ENCODE results near the gene CCDC177.

Gene CCDC177

DNA sequence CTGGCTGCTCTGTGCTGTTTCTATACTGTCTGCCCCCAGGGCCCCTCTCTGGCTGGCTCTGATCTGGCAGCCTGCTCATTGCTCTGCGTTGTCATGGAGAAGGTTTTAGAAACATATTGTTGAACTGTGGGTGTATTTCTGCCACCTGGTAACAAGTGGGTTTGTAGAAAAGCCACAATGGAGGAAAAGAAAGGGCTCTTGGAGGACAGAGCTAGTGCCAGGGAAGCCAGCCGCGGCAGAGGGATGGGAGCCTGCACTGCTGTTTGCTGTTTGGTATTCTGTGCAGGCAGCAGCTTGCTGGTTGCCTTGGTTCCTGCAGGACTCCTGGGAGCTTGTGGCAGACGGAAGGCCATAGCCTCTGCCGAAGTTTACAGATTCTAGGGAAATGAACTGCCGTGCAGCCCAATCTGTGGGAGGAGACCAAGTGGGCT lies 15.1 kb downstream of the CCDC177 start:
- no peak for DNase-seq

DNA sequence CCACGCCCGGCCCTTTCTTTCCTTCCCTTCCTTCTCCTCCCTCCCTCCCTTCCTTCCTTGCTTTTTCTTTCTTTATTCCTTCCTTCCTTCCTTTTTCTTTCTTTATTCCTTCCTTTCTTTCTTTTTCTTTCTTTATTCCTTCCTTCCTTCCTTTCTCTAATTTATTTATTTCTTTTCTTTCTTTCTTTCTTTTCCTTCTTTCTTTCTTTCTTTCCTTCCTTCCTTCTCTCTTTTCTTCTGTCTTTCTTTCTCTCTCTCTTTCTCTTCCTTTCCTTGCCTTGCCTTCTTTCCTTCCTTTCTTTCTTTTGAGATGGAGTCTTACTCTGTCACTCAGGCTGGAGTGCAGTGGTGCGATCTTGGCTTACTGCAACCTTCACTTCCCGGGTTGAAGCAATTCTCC lies 15.9 kb downstream of the CCDC177 start:
- DNase-seq = no peak

DNA sequence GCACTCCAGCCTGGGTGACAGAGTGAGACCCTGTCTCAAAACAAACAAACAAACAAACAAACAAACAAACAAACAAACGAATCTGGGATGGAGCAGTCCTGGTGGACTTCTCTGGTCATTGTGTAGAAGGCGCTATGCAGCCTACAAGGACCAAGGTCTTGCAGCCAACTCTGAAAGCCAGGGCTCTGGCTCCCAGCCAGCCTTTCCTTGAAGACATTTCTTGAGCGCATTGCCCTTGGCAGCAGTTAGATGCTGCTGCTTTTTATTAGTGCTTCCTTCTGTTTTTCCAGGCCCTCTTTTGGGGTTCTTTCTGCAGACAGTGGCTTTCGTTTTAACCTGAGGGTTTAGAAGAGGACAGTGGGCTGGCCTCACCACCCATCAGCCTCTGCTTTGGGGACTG lies 20.2 kb downstream of the CCDC177 start:
- no peak for DNase-seq

DNA sequence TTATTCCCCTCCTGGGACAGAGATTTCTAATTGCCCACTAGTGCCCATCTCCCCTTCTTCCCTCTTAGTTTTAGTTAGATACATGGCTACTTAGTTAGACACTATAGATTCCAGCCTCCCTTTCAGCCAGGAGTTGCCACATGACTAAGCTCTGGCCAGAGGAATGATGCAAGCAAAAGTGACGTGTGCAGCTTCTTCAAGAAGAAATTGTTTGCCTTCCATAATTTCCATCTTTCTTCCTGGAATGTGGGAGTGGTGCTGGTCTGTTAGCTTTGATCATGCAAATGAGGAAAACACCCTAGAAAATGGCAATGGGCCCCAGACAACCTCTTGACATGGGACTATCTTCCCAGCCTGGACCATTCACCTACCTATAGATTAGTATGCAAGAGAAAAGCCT lies 21.4 kb downstream of the CCDC177 start:
- no peak for DNase-seq

DNA sequence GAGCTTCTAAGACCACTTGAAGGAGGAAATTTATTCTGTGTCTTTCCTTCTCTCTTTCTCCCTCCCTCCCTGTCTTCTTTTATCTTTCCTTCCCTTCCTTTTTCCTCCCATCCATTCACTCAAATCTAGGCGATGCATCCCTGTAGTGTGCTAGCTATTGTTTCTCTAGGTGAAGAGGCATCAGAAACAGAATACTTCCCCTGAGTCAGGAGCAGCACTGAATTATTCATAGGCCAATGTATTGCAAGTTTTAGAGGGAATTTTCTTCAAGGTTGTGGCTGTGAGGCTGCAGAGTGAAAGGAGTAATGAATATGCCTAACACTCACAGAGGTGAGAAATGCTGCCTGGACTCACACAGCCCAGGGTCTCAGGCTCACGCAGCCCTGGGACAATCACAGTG lies 23.2 kb downstream of the CCDC177 start:
- no peak for DNase-seq

DNA sequence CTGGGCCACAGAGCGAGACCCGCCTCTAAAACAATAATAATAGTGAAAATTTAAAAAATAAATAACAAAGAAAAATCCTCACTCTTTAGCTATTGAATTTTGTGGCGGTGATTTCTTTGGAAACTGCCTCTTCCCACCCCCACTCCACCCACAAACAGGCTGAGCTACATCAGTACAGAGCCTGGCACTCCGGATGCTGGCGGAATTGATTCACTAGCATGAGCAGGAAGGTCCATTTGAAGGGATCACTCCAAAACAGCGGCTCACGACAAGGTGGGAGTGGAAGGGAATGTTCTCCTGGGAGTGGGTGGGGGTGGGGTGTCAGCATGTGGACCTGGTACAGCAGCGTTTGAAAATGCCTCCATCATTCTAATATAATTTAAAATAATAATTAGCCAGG lies 26.1 kb downstream of the CCDC177 start:
- no peak for DNase-seq

DNA sequence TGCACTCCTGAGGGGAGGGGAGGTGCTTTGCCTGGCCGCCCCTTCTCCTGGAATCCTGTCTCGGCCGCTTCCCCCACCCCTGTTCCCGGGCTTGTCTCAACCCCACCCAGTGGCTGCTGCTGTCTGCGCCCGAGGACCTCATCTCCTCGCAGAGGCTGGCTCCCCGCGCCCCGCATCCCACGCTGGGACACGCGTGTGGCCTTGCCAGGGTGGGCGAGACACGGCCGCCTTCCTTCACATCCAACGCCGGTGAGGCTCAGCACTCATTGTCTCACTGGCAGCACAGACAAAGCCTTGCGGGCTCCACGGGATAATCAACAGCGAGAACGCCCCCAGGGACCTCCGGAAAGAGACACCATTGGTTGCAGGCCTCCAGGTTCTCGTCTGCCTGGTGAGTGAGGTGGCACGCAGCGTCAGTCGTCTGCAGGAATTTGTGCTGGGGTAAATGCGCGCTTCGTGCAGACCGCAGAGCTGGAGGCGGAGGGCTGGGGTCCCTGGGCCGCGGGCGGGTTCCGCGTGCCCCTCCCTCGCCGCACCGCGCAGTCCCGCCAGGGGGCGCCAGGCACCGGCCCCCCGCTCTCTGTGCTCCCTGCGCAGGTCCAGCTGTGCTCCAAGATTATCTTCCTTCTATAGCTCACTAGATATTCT lies 26.8 kb downstream of the CCDC177 start:
- DNase-seq = peak; percentile 14

DNA sequence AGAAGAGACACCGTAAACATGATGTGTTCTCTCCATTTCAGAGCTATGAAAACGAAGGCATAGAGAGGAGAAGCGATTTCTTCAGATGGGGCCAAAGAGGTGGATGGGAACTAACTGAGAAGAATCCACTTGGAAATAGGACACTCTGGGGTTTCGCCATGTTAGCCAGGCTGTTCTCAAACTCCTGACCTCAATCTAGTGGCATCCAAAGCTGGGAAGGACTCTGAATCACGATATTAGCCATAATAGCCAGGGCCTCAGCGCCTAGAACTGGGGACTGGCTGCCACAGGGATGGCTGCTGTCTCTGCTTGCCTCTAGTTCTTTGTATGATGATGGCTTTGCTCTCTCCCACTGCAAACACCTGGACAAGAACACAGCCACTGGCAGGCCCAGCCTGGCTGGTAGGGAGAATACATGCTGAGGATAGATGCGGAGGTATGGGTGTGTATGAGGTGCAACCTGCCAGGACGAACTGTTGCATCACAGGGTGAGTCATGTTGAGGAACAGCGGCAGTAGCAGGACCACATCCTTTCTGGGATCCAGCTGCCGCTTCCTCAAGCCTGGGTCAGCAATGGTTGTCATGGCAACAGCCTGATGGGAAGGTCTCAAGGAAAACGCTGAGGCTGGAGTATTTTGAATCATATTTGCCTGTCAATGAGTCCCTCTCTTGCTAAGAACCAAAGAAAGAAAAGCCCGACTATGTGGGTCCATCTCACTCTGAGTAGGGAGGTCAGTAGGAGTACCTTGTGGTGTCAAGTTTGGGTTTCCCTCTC lies 31.1 kb downstream of the CCDC177 start:
- DNase-seq = no peak

DNA sequence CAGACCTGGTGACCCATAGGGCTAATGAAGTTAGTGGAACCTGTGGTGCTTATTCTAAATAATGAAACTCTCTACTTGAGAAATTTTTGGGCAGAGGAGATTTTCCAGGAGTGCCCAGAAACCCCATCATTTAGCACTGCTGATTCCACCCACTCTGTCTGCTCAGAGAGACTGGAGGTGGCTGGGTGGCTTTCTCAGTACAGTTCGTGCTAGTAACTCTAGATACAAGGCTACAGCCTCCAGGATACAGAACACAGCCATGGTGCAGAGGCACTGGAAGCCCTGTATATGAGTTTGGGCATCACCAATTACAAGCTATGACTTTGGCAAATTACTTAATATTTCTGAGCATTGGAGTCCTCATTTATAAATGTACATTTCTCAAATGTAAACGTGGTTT lies 32.4 kb downstream of the CCDC177 start:
- no peak for DNase-seq

DNA sequence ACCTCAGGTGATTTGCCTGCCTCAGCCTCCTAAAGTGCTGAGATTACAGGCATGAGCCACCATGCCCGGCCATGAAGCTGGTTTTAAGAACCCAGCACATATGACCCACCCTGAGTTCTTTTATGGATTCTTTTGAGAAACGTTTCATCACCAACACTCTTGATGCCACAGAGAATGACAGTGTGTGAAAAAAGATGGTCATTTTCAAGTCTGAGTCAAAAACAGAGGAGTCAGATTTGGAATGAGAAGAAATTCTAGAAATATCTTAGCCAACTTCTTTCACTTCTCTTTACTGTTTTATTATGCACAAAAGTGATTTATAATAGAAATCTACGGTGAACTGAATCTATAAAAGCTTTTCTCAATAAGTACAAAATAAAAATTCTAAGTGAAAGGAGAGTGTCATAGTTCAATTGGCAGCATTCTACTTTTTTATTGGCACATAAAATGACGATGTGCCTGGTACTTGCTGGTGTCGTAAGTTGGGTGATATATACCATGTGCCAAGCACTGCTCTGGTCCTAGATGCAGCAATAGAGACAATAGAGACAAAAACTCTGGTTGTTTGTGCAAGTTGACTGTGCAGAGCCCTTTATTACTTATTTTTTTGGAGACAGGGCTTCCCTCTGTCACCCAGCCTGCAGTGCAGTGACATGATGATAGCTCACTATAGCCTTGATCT lies 33.9 kb downstream of the CCDC177 start:
- DNase-seq = no peak

DNA sequence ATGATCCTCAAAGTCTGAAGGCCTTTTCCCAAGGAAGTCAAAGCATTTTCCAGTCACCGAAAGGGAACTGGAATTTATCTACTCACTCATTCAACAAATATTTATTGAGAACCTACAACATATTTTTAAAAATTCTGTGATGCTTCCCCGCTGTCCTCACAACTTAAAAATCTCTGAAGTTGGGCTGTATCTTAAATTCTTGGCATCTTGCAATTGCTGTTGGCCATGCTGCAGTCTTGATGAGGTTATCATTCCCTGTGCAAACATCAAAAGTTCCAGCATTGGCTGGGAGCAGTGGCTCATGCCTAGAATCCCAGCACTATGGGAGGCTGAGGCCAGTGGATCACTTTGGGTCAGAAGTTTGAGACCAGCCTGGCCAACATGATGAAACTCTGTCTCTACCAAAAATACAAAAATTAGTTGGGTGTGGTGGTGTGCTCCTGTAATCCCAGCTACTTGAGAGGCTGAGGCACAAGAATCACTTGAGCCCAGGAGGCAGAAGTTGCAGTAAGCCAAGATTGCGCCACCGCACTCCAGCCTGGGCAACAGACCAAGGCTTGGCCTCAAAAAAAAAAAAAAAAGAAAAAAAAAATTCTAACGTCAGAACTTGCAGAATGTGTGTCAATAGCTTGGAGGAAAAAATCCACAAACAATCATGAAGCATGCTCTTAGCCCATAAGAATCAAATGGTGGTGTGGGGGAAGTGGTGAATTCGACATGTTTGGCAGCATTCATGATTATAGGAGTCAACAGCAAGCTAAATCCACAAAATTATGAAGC lies 34.9 kb downstream of the CCDC177 start:
- DNase-seq = no peak

DNA sequence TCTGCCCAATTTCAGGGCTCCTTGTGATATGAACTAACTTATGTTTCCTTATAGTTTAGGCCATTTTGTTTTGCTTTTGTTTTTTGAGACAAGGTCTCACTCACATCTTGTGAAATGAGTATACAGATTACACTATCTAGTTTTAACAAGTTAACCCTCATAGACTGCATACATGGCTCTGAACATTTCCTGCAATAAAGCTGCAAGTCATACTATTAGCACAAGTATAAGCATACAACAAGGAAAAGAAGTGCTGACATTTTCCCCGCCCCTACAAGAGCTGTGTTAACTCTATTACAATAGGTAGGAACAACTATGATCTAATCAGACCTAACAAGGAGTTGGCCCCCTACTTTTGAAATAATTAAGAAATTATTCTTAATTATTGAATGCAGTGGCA lies 35.9 kb downstream of the CCDC177 start:
- DNase-seq = no peak

DNA sequence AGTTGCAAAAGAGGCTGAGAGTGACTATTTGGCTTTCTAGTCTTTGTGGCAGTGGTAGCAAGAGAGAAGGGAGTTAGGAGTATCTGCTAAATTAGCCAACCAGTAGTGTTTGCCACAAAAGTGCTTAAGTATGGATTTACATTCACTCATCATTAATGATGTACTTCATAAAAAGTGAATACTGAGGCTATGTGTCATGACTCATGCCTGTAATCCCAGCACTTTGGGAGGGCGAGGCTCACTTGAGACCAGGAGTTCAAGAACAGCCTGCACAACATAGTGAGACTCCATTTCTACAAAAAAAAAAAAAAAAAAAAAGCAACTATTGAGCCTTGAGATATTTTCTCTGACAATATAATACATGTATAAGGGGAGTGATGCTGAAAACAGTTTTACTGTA lies 36.8 kb downstream of the CCDC177 start:
- no peak for DNase-seq

DNA sequence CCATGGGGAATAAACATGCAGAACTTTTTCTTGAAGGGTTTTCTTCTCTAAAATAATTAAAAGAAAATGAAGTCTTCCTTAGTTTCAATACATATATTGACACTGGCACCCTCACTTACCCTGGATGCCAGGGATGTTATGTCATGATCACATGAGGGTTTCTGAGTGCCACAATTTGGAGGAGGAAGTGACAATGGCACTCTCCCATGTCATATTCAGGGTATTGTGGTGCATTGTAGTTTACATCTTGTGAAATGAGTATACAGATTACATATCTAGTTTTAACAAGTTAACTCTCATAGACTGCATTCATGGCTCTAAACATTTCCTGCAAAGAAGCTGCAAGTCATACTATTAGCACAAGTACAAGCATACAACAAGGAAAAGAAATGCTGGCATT lies 37.7 kb downstream of the CCDC177 start:
- DNase-seq = no peak

DNA sequence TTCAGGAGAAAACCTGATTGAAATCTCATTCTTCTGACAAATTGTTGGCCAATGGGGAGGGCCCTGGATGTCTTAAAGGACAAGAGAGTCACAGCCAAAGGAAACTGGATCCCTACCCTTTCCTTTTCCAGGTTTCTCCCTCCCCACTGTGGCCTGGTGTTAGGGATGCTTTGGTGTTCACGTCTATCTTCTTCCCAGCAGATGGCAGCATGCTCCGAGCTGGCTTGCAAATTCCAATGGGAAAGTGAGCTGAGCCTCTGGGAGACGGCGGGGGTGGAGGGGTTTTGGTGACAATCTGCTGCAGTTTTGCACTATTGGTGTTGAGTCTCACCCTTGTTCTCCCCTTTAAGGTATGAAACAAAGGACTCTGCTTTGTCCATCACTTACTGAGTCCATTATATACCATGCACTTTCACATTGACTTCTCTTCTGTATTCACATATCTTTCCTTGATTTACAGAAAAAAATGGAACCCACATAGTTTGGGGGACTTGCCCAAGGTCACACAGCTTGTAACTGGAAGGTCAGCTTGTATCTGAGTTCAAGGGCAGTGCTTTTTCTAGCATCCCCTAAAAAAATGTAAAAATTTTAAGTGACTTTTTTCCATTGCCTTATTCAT lies 39.3 kb downstream of the CCDC177 start:
- no peak for DNase-seq

DNA sequence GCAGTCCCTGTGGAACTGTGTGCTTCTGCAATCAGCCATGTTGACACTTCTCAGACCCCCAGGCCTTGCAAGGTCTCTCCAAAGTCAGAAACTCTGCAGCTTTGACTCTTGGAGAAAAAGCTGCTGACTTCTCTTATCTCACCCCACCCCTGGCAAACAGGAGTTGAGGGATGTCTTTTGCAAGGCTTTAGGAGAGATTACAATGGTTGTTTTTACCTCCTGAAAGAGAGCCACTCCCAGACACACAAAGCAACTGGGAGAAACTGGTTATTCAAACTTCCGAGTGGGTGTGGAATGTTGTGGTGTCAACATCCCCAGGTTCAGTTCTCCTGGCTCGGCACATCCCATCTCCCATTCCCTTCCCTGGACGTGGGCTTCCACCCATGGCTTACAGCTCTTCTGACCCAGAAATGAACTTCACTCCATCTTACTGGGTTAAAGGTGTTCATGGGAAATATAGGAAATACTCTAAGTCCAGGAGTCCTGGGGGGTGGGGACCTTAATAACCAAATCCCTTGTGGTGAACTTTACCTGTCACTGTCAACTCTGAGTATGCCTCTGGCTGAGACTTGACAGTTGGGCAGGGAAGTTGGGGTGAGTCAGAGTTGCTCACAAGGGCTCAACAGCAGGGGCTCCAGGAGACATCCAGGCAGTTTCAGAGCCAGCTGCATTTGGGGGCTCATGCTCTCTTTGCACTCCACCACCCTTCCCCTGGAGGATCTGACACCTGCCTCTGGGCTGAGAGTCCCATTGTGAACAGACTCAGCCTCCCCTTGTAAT lies 41.9 kb downstream of the CCDC177 start:
- DNase-seq = no peak

DNA sequence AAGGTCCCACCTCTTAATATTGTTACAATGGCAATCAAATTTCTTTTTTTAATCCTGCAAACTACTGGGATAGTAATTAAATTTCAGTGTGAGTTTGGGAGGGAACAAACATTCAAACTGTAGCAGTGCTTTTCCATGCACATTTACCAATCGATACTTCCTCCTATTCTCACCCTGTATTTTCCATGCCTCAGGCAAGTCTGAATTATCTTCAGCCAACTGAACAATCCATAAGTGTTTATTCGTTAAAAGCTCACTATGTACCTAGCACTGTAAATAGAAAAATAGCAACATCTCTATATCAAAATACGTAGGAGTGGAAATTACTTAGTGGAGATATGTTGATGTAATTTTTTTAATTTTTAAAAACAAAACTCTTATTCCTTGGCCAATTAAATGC lies 43.5 kb downstream of the CCDC177 start:
- DNase-seq = no peak

DNA sequence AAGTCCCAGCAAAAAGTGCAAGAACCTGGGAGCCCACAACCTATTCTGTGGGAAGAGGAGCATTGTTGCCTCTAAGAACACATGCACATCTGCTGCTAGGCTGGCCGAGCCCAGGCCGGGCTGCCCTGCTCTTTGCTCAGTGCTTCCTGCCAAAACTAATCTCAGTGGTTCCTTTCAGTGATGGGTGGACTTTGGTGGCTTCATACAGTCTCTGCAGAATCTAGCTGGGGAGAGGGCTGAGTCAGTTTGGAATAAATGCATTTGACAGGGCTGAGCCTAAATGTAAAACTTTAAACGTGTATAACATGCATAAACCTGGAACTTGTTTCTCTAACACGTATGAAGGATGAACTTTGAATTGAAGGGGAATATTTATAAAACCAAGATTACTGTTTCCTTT lies 44.6 kb downstream of the CCDC177 start:
- DNase-seq = no peak

DNA sequence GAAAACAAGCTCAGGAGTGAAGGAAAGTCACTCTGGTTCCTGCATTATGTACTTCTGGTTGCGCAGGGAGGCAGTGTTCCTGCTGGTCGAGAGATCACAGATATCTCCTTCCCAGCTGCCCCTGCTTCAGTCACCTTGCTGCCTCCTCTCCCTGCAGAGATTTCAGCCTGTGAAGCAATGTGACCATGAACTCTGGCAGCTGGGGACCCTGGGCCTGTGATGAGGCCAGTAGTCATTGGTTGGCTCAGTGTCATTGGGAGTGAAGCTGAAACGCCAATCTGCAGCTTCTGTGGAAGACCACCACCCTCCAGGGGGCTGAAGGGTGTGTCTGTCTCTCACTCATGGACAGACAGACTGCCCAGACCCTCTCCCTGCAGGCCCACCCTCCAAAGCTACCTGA lies 45.1 kb downstream of the CCDC177 start:
- DNase-seq = no peak

DNA sequence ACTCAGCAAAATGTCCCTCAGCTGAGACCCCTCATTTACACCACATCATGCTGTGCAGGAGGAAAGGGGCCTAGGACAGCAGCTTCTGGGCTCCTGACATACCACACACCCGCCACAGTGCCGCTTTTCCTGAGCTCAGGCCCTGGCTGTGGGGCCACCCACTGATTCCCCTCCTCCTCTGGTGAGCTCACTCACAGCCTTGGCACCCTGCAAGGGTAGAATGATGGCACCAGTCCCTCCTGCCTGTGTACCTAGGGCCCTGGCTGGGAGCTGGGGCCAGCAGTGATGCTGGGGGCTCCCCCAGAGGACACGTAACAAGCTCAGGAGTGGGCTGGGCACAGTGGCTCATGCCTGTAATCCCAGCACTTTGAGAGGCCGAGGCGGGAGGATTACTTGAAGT lies 45.7 kb downstream of the CCDC177 start:
- DNase-seq = no peak

DNA sequence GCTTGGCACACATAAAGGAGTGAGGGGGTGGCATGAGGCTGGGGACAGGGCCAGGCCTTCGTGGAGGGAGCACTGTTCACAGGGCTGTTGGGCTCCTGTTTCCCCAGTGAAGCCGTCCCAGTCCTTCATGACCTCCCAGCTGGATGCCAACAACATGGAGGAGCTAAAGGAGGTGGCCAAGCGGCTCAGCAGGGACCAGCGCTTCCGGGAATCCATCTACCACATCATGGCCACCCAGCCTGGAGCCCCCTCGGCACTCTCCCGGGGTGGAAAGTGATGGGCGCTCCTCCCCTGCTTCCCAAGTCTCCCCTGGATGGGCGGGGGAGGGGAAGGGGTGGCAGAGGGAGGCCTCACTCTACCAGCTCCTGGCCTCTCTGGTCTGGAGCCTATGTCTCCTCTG lies 46.5 kb downstream of the CCDC177 start:
- no peak for DNase-seq

DNA sequence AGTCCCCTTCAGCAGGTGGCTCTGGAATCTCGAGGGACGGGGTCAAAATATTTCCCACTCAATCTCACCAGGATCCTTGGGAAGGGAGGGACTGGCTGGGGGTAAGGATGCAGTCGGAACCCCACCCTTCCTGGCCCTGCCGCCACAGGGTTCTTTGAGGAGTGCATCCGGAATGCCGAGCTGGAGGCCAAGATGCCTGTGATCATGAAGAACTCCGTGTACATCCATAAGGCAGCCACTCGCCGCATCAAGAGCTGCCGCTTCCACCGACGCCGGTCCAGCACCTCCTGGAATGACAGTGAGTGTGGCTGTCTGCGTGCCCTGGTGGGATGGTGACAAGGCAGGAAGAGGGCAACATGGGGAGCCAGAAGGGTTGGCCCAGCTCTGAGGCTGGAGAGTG lies 47.0 kb downstream of the CCDC177 start:
- DNase-seq = no peak

All from activated CD4-positive, alpha-beta T cell treated with anti-CD3 and anti-CD28 coated beads, Interleukin-2, amount 50 U/mL, for 1 hour (primary cell).